ENCODE results near the gene ITGB5.

ITGB5 gene

GRCh38 chr3:124833710-124834332 is 53.3 kb downstream of the ITGB5 start:
- H3K79me2 ChIP-seq (ENCODE audit: low read length) = no peaks in the 10 kb centered on the region
- H4K20me1 ChIP-seq (ENCODE audit: insufficient read depth, low read length) = no peaks in the 10 kb centered on the region
- H3K4me2 ChIP-seq (ENCODE audit: low read length) = no peak overlapping the region
- no peak overlapping the region for H3K9ac ChIP-seq (ENCODE audit: low read length)
- H3K4me3 ChIP-seq (ENCODE audit: low read length) = no peak overlapping the region
- no peaks in the 10 kb centered on the region for H3K27me3 ChIP-seq (ENCODE audit: low read depth, low read length)
- H2AFZ ChIP-seq (ENCODE audit: low read depth, low read length) = no peak overlapping the region
- H3K27ac ChIP-seq (ENCODE audit: low read length) = no peak overlapping the region
- TF ChIP-seq CTCF (IDR thresholded peaks at IDR 0.05; ENCODE audit: low read depth, low read length) (no peak), EZH2phosphoT487 (IDR thresholded peaks at IDR 0.05; ENCODE audit: low read depth) (no peak)
- H3K36me3 ChIP-seq (replicated peaks; ENCODE audit: low read depth, low read length) = no peaks in the 10 kb centered on the region
- peaks cover 76% of the 10 kb centered on the region for H3K4me1 ChIP-seq (ENCODE audit: low read length)
- H3K9me3 ChIP-seq (ENCODE audit: insufficient read depth, low read length) = no peaks in the 10 kb centered on the region

- Histone ChIP-seq H3K79me2 (ENCODE audit: low read length) (no peaks in the 10 kb centered on the region), H3K4me1 (ENCODE audit: low read length) (peaks cover 81% of the 10 kb centered on the region), H3K27me3 (ENCODE audit: low read depth, low read length) (no peaks in the 10 kb centered on the region), H4K20me1 (ENCODE audit: insufficient read depth, low read length) (no peaks in the 10 kb centered on the region), H3K9ac (ENCODE audit: low read length) (no peak overlapping the region), H3K9me3 (ENCODE audit: insufficient read depth, low read length) (no peaks in the 10 kb centered on the region), H3K27ac (ENCODE audit: low read length) (no peak overlapping the region), H3K36me3 (replicated peaks; ENCODE audit: low read depth, low read length) (no peaks in the 10 kb centered on the region), H2AFZ (ENCODE audit: low read depth, low read length) (no peak overlapping the region), H3K4me3 (ENCODE audit: low read length) (no peak overlapping the region), H3K4me2 (ENCODE audit: low read length) (no peak overlapping the region)
- TF ChIP-seq CTCF (IDR thresholded peaks at IDR 0.05; ENCODE audit: low read depth, low read length) (no peak), EZH2phosphoT487 (IDR thresholded peaks at IDR 0.05; ENCODE audit: low read depth) (no peak)
Measured at GRCh38 chr3:124832782-124833709, 54.1 kb downstream of the ITGB5 start.

GRCh38 chr3:124831628-124832199 is 55.5 kb downstream of the ITGB5 start:
- Histone ChIP-seq H4K20me1 (ENCODE audit: insufficient read depth, low read length) (no peaks in the 10 kb centered on the region), H3K4me1 (ENCODE audit: low read length) (peaks cover 68% of the 10 kb centered on the region), H3K36me3 (replicated peaks; ENCODE audit: low read depth, low read length) (no peaks in the 10 kb centered on the region), H2AFZ (ENCODE audit: low read depth, low read length) (no peak overlapping the region), H3K4me2 (ENCODE audit: low read length) (no peak overlapping the region), H3K79me2 (ENCODE audit: low read length) (no peaks in the 10 kb centered on the region), H3K9me3 (ENCODE audit: insufficient read depth, low read length) (no peaks in the 10 kb centered on the region), H3K27ac (ENCODE audit: low read length) (no peak overlapping the region), H3K27me3 (ENCODE audit: low read depth, low read length) (no peaks in the 10 kb centered on the region), H3K4me3 (ENCODE audit: low read length) (no peak overlapping the region), H3K9ac (ENCODE audit: low read length) (no peak overlapping the region)
- TF ChIP-seq EZH2phosphoT487 (IDR thresholded peaks at IDR 0.05; ENCODE audit: low read depth) (no peak), CTCF (IDR thresholded peaks at IDR 0.05; ENCODE audit: low read depth, low read length) (no peak)
